Osteoblast (primary cell): Measurements from ENCODE around the gene MFSD6L. TPM values are rescaled to one million over a fixed set of nuclear protein-coding genes. Genes with fewer than 3 reads are reported as not detected.

ENCODE experiments used
- DNase-seq: peaks from one replicate; pipeline ENCODE4 v3.0.0; 2011; ENCODE audit warnings: low spot score, mixed read lengths; ENCODE audit not compliant: insufficient read length; ENCODE audit errors: missing footprints
- H2AFZ ChIP-seq: 2 replicates; pipeline ENCODE4 v1.6.0; 2011; ENCODE audit warnings: mild to moderate bottlenecking, low read length
- H3K27ac ChIP-seq: 2 replicates; pipeline ENCODE4 v1.5.1; 2011; ENCODE audit warnings: mild to moderate bottlenecking, low read depth, low read length, moderate library complexity
- H3K27me3 ChIP-seq: 2 replicates; pipeline ENCODE4 v1.6.0; 2012; ENCODE audit warnings: mild to moderate bottlenecking, control low read depth, inconsistent platforms, low read length, moderate library complexity; ENCODE audit not compliant: insufficient read depth
- H3K36me3 ChIP-seq: 2 replicates; pipeline ENCODE4 v1.5.1; 2011; ENCODE audit warnings: mild to moderate bottlenecking, low read length, control low read depth, moderate library complexity; ENCODE audit not compliant: insufficient read depth
- H3K4me1 ChIP-seq: 2 replicates; pipeline ENCODE4 v1.5.1; 2011; ENCODE audit warnings: mild to moderate bottlenecking, low read length, control low read depth, moderate library complexity; ENCODE audit not compliant: insufficient read depth
- H3K4me2 ChIP-seq: 2 replicates; pipeline ENCODE4 v1.6.0; 2011; ENCODE audit warnings: mild to moderate bottlenecking, low read length; ENCODE audit not compliant: insufficient read depth
- H3K4me3 ChIP-seq: fragments of 200-600 bp; sonication (generic); 3 replicates; pipeline ENCODE4 v1.5.1; 2012; ENCODE audit warnings: mild to moderate bottlenecking, low read length, inconsistent platforms; ENCODE audit not compliant: insufficient read depth
- H3K79me2 ChIP-seq: 2 replicates; pipeline ENCODE4 v1.6.0; 2012; ENCODE audit warnings: mild to moderate bottlenecking, low read length, control low read depth, inconsistent platforms; ENCODE audit not compliant: insufficient read depth
- H3K9me3 ChIP-seq: 2 replicates; pipeline ENCODE4 v1.5.1; 2011; ENCODE audit warnings: low read depth, low read length, control low read depth
- H4K20me1 ChIP-seq: 2 replicates; pipeline ENCODE4 v1.6.0; 2012; ENCODE audit warnings: mild to moderate bottlenecking, low read length, control low read depth; ENCODE audit not compliant: insufficient read depth
- total RNA-seq: library from RNA; depleted of rRNA; stranded (reverse); fragments of >200 nt; gene quantifications from 2 replicates; pipeline ENCODE4 v1.2.3, GENCODE V29; 2012
- TF ChIP-seq, protein P1 (sequence below): IDR thresholded peaks from 2 replicates; pipeline ENCODE4 v1.5.1; 2011; ENCODE audit warnings: mild to moderate bottlenecking, low read depth, low read length, moderate library complexity; ENCODE audit errors: extremely low read depth

Gene MFSD6L
- total RNA-seq, 1 donor = not detected

DNA sequence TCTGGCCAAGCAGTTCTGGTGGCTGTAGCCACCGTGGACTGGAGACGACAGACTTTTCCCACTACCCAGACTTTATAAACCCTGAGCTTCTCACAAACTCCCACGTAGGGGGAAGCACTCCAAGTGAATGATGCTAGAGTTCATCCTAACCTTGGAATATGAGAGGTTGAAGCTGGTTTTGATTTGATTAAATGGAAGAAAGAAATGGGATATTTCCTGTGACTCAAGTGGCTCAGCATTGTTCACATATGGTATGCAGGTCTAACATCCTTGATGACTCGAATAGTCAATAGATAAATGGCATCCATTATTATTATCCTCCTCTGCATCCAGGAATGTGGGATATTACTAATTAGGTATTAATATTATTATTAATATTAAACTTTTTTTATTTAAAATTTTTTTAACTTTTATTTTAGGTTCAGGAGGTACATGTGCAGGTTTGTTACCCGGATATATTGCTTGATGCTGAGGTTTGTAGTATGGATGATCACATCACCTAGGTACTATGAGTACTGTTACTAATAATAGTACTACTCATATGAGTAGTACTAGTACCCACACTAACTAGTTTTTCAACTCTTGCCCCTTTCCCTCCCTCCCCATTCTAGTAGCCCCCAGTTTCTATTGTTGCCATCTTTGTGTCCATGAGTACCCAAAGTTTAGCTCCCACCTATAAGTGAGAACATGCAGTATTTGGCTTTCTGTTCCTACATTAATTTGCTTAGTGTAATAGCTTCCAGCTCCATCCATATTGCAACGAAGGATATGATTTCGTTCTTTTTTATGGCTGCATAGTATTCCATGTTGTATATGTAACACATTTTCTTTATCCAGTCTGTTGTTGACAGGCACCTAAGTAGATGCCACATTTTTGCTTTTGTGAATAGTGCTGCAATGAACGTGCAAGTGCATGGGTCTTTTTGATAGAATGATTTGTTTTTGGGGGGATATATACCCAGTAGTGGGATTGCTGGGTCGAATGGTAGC lies 45.4 kb upstream of the MFSD6L start:
- no peak overlapping the region for H3K27ac ChIP-seq
- H3K36me3 ChIP-seq = no peaks in the 10 kb centered on the region
- TF ChIP-seq, protein P1, sequence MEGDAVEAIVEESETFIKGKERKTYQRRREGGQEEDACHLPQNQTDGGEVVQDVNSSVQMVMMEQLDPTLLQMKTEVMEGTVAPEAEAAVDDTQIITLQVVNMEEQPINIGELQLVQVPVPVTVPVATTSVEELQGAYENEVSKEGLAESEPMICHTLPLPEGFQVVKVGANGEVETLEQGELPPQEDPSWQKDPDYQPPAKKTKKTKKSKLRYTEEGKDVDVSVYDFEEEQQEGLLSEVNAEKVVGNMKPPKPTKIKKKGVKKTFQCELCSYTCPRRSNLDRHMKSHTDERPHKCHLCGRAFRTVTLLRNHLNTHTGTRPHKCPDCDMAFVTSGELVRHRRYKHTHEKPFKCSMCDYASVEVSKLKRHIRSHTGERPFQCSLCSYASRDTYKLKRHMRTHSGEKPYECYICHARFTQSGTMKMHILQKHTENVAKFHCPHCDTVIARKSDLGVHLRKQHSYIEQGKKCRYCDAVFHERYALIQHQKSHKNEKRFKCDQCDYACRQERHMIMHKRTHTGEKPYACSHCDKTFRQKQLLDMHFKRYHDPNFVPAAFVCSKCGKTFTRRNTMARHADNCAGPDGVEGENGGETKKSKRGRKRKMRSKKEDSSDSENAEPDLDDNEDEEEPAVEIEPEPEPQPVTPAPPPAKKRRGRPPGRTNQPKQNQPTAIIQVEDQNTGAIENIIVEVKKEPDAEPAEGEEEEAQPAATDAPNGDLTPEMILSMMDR = no peak
- no peak for DNase-seq
- no peaks in the 10 kb centered on the region for H3K9me3 ChIP-seq
- H3K4me3 ChIP-seq = no peak overlapping the region
- no peaks in the 10 kb centered on the region for H3K79me2 ChIP-seq
- H3K4me2 ChIP-seq = no peak overlapping the region
- H3K27me3 ChIP-seq = no peaks in the 10 kb centered on the region
- no peaks in the 10 kb centered on the region for H3K4me1 ChIP-seq
- no peaks in the 10 kb centered on the region for H4K20me1 ChIP-seq
- H2AFZ ChIP-seq = no peak overlapping the region

DNA sequence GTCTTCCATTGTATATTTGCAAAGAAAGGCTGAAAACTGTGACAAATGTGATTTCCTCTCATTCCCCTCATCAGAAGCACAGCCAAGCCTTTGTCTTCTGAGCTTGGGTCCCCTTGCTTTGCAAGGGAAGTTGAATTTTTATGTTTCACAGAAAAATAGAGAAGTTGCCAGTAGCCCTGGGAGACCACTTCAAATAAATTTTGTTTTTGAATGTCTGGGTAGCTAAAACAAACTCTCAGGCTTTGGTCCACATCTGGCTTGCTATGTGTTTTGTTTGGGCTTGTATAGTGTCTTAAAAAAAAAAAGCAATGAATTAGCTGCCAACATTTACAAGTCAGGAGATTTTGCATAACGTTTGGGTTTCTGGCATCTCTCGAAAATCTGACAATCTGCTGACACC lies 44.2 kb upstream of the MFSD6L start:
- no peaks in the 10 kb centered on the region for H3K79me2 ChIP-seq
- H3K4me1 ChIP-seq = no peaks in the 10 kb centered on the region
- H3K4me2 ChIP-seq = no peak overlapping the region
- TF ChIP-seq, protein P1 = no peak
- DNase-seq = peak; percentile 74
- no peak overlapping the region for H3K4me3 ChIP-seq
- H3K36me3 ChIP-seq = no peaks in the 10 kb centered on the region
- no peak overlapping the region for H3K27ac ChIP-seq
- no peaks in the 10 kb centered on the region for H3K9me3 ChIP-seq
- H2AFZ ChIP-seq = no peak overlapping the region
- no peaks in the 10 kb centered on the region for H4K20me1 ChIP-seq
- H3K27me3 ChIP-seq = no peaks in the 10 kb centered on the region

DNA sequence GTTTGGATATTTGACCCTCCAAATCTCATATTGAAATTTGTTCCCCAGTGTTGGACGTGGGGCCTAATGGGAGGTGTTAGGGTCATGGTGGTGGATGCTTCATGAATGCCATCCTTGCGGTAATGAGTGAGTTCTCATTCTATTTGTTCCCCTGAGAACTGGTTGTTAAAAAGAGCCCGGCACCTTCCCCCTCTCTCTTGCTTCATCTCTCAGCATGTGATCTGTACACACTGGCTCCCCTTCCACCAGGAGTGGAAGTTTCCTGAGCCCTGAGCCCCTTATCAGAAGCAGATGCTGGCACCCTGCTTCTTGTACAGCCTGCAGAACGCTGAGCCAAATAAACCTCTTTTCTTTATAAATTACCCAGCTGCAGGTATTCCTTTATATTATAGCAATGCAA lies 42.7 kb upstream of the MFSD6L start:
- H3K9me3 ChIP-seq = no peaks in the 10 kb centered on the region
- H3K4me1 ChIP-seq = no peaks in the 10 kb centered on the region
- DNase-seq = no peak
- no peaks in the 10 kb centered on the region for H3K36me3 ChIP-seq
- no peak overlapping the region for H3K4me2 ChIP-seq
- H4K20me1 ChIP-seq = no peaks in the 10 kb centered on the region
- no peak overlapping the region for H3K27ac ChIP-seq
- TF ChIP-seq, protein P1 = no peak
- no peak overlapping the region for H3K4me3 ChIP-seq
- H3K27me3 ChIP-seq = peaks cover 6% of the 10 kb centered on the region
- H3K79me2 ChIP-seq = no peaks in the 10 kb centered on the region
- no peak overlapping the region for H2AFZ ChIP-seq

DNA sequence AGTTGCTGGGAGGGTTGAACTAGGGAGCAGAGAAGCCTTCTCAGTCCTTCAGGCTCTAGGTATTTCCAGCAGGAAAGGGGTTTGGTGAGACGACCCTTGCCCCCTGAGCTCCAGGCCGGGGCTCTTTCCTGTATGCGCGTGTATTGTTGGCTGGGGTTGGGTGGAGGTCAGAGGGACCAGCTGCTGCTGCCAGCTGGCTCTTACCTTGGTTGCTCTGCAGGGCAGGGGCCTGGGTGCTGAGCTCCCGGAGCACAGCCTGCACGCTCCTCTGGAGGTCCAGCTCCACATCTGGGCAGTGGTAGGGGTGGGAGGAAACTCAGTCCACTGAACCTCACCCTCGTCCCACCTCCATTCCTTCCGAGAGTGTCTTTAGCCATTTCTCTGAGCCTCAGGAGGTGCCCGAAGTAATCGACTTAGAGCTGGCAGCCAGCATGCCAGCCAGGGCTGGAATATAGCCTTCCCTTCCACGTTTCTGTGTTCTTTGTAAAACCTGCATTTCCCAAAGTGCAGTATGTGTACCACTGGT lies 40.3 kb upstream of the MFSD6L start:
- Histone ChIP-seq H2AFZ (no peak overlapping the region), H3K9me3 (no peaks in the 10 kb centered on the region), H4K20me1 (no peaks in the 10 kb centered on the region), H3K27me3 (peaks cover 6% of the 10 kb centered on the region), H3K27ac (no peak overlapping the region), H3K4me2 (no peak overlapping the region), H3K4me3 (no peak overlapping the region), H3K4me1 (no peaks in the 10 kb centered on the region), H3K79me2 (no peaks in the 10 kb centered on the region), H3K36me3 (no peaks in the 10 kb centered on the region)
- DNase-seq = no peak
- TF ChIP-seq, protein P1 = no peak
